Adrenal gland (tissue), 5 donors: ENCODE results near the gene ESR2.

ENCODE experiments used
- CTCF ChIP-seq, 6 experiments: fragments of 450-650 bp in 4 of 6; fragments of 200-600 bp in 2 of 6; sonication (generic) in 1 of 6; IDR thresholded peaks; 1 replicate in 5 of 6; 2 replicates in 1 of 6; pipeline versions ENCODE4 v1.5.1 to v1.8.0; 2016 to 2021; ENCODE audit warnings: antibody characterized with exemption in 6 of 6, mild to moderate bottlenecking in 2 of 6, moderate library complexity in 1 of 6
- POLR2A ChIP-seq, 2 donors: fragments of 450-650 bp; IDR thresholded peaks; one replicate each; pipeline ENCODE4 v1.6.1; 2017; ENCODE audit warnings: antibody characterized with exemption in 2 of 2, mild to moderate bottlenecking in 2 of 2, moderate library complexity in 1 of 2
- donor health status: DM: no; HTN: no; CAD: no.

- TF ChIP-seq POLR2A (IDR thresholded peaks at IDR 0.05): no peak
- no peak for TF ChIP-seq CTCF (IDR thresholded peaks at IDR 0.05)
Measured at GRCh38 chr14:64215274-64215673, 78.9 kb downstream of the ESR2 start.
